CD4-positive, alpha-beta T cell treated with Interleukin-4 for 1 hour (primary cell): ENCODE data around the gene GOLT1B.
A peak's percentile ranks its signal among the peaks of the same experiment; 100 is the strongest.
"Not testable (repeated sequence)": the region's sequence is repeated elsewhere in the genome, so short reads cannot be mapped to it uniquely, and the experiment has no call there.

Source experiments
- DNase-seq, 2 donors: peaks; one replicate each; pipeline ENCODE4 v3.0.0-alpha.2; 2020 to 2022

GOLT1B gene

DNA sequence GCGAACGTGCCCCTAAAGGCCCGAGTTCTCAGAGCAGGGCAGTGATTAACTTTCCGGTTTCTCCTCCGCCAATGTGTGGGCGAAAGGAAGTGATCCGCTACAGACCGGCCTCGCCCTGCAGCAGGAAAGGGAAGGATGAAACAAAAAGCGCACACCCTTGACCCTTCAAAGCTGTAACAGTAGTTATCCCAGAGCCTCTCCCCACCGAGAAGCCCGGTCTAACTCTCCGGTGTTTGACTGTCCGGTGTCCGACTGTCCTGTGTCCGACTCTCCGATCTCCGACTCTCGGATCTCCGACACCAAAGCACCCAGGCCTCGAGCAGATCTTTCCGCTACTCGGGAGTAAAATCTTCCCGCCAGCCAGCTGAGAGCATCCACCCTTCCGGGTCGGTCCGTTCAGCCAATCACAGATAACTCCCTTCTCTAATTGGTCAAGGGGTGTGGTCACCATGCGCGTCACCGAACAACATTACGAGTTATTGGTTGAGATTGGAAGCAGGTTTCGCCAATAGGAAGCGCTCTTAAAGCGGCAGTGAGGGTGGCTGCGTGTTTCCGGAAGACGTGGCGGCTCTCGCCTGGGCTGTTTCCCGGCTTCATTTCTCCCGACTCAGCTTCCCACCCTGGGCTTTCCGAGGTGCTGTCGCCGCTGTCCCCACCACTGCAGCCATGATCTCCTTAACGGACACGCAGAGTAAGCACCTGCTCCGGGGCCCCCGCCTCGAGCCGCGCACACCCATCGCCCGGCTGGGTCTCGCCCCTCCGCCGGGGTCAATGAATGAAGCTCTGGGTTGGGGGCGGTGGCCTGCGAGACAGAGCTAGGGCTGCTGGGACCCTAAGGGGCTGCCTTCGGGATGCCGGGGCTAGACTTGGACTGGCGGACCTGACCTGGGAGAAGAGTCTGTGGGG lies at the start of gene GOLT1B, which contains the start of gene RECQL:
Gene GOLT1B (plus strand): TSS at position 532 of the 906 bp plus-strand sequence. CDS start 135 bp downstream, at position 667.
Gene RECQL (minus strand): TSS at position 378 of the 906 bp plus-strand sequence. CDS start 2,065 bp downstream, outside the sequence.
- DNase-seq, result peak; percentile 94 to 97

GRCh38 chr12:21453312-21453852 lies 48.2 kb upstream of the GOLT1B start:
- peak in 1 of 2 donors; percentile 58 for DNase-seq

DNA sequence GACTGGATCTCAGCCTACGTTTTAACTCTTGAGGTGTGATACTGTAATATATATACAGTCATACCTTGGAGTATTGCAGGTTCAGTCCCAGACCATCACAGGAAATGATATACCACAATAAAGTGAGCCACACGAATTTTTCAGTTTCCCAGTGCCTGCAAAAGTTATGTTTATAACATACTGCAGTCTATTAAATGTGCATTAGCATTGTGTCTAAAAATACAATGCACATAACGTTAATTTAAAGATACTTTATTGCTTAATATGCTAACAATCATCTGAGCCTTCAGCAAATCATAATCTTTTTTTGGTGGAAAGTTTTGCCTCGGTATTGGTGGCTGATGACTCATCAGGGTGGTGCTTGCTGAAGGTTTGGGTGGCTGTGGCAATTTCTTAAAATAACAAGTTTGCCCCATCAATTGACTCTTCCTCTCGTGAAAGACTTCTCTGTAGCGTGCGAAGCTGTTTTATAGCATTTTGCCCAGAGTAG lies 45.3 kb upstream of the GOLT1B start:
- peak; percentile 31 to 70 for DNase-seq

DNA sequence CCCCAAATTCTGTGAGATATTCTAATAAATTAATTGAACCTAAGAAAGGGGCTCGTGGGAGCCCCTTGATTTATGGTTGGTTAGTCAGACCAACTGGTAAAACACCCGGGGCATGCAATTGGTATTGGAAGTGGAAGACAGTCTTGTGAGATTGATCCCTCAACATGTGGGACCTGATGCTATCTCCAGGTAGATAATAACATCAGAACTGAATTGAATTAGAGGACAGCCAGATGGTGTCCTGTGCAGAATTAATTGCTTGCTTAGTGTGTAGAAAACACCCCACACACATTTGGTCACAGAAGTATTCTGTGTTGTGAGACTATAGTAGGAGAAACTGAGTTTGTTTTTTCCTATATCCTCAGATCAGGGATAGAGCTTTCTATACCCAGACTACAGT lies 42.1 kb upstream of the GOLT1B start:
- DNase-seq, result no peak

- not testable (repeated sequence) for DNase-seq
Observed at GRCh38 chr12:21467334-21467733, 34.3 kb upstream of the GOLT1B start.

DNA sequence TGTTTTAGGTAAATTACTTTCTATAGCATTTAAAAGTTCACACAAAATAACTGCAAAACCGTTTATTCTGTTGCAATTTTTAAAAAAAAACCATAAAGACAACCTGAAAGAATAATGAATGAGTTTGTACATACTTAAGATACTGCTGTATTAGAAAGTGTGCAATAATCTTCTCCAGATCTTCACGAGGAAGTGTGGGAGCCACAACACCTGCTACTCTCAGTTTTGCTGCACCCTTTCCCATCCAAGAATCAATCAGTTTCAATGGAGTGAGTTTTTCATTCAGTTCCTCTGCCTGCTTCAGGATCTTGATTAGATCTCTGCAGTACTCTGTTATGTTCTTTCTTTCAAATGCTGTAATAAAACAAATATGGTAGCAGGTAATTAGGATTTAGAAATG lies 30.3 kb upstream of the GOLT1B start:
- no peak for DNase-seq

- no peak for DNase-seq
Observed at GRCh38 chr12:21472197-21472823, 29.3 kb upstream of the GOLT1B start.

DNA sequence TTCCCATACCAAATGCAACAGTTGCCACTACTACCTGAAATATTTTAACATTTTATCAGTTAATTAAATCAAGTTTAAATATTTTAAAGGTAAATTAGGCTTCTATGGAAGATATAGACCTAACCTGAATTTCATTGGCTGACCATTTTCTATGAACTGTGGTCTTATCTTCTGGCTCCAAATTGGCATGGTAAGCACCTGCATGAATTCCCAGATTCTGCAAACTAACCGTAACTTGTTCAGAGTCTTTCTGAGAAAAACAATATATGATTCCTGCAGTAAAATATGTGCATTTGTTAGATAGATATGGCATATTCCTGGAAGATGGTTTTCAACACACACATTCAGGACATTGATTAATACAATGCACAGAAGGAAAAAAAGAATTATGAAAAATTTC lies 26.0 kb upstream of the GOLT1B start:
- DNase-seq, result no peak

DNA sequence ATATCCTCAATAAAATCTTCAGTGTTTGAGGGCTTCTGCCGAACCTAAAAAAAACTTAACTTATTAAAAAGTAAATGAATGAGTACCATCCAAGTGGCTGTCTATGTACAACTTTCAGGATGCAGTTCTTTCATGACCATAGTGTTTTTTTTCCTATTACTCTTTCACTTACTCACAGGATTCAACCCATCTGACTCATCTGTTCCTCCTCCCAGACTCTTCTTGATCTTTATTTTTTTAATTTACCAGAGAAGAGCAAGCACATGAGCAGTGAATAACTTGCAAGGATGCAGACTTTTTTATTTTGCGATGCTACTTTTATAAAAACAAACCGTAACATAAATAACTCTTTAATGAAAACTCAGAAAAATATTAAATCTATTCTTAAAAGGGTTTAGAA lies 24.6 kb upstream of the GOLT1B start:
- DNase-seq, result no peak

DNA sequence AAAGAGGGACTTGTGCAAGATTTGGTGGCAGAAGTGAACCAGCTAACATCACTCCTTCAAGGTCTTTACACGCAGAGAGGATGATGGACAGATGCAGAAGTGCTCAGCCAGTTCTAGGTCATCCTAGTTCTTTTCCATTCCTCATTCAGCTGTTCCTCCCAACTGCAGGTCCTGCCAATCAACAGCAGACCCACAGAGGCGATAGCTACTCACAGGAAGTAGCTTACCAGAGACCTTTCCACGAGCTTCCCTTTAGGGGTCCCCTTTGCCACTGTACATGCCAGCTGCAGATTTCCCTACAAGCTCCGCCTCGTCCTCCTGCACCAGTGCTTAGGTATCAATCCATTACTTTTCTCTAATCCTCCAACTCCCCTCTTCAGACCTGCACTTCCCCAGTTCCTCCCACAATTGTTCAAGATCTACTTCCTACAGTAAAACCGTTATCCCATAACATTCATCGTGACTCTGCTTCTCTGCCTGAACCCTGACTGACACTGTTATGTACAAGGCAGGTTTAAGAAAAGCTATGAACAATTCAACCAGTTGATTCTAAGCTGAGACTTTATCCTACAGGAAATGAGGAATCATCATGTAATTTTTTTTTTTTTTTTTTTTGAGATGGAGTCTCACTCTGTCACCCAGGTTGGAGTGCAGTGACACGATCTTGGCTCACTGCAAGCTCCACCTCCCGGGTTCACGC lies 22.7 kb upstream of the GOLT1B start:
- no peak for DNase-seq

DNA sequence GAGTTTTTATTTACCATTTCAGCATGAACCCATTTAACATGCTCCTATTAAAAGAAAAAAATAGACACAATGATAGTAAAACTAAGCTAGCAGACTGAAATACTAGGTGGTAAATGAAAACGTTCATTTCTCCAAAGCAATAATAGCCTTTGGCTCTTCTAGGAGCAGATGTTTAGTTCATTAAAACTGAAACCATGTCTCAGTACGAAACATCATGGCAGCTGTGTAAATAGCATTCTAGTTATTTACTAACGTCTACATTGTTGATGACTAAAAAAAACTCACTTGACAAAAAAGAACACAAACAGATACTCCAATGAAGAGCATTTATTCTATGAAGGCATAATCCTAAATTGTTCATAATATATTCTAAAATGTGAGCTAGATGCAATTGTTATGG lies 18.1 kb upstream of the GOLT1B start:
- DNase-seq, result no peak

DNA sequence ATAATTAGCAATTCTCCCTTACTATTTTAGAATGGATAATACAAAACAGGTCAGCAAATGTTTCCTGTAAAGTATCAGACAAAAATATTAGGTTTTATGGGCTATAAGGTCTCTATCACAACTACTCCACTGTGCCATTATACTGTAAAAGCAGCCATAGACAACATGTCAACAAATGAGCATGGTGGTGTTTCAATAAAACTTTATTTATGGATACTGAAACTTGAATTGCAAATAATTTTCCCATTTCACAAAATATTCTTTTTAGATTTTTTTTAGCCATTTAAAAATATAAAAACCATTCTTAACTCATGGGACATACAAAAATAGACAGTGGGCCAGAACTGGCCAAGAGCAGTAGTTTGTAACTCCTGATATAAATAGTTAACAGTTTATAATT lies 15.6 kb upstream of the GOLT1B start:
- no peak for DNase-seq

- DNase-seq, result no peak
Observed at GRCh38 chr12:21499765-21500164, 1.8 kb upstream of the GOLT1B start.

DNA sequence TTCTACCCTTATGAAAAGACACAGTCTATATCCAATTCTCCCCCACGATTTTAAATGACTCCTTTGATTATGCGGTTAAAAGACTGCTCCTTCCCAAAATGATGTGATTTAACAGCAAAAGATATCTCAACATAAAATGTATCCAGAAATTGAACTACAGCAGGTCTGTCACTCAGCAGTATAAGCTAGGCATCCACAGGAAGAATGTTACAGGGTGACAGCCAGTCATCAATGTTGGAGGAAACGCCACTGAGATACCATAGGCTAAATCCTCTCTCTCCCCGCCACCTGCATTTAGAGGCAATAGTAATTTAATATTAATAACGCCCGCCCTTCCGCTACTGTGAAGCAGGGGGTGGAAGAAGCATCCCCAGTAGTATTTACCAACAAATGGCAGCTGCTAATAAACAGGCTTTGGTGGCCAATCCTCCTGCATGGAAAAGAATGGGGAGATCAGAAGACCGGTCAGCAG lies 767 bp upstream of the GOLT1B start:
- DNase-seq, result no peak

- DNase-seq, result peak in 1 of 2 donors; percentile 45
Observed at GRCh38 chr12:21502164-21502496, 541 bp downstream of the GOLT1B start.

DNA sequence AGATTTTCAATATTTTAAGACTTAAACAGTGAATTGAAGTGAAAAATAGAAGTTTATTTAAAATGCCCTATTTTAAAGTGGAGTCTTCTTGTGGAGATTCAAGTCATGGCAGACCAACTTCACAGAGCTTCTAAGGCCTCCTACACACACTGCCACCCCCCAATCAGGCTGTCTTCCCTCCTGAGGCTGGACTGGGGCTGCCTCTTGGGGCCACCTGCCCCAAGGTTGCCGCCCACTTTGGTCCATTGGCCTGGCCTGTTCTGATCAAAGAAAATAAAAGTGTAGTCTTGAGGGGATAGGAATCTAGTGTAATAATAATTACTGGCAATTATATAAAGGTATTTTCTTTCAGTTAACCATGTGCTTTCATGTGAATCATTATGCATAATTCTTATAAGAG lies 1.3 kb downstream of the GOLT1B start:
- no peak for DNase-seq

DNA sequence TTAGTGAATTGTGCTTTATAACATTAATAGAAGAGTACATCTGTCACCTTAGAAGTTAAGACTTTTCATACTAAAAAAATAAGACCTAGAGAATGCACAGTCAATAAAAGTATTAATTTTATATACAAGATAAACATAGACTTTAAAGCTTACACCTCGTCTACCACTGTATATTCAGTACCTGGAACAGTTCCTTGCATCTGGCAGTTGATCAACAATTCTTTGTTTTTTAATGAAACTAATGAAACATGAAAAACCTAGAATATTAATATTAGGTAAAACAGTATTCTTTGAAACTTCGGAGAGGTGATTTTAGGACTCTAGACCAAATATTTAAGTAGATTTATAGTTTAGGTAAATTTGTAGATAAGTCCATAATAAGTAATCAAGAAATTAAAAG lies 4.3 kb downstream of the GOLT1B start:
- no peak for DNase-seq

GRCh38 chr12:21507849-21508248 lies 6.3 kb downstream of the GOLT1B start:
- no peak for DNase-seq

GRCh38 chr12:21509768-21510167 lies 8.2 kb downstream of the GOLT1B start:
- DNase-seq, result peak in 1 of 2 donors; percentile 54

- DNase-seq, result no peak
Observed at GRCh38 chr12:21516281-21516680, 14.7 kb downstream of the GOLT1B start.

- DNase-seq, result no peak
Observed at GRCh38 chr12:21518451-21518850, 16.9 kb downstream of the GOLT1B start.

DNA sequence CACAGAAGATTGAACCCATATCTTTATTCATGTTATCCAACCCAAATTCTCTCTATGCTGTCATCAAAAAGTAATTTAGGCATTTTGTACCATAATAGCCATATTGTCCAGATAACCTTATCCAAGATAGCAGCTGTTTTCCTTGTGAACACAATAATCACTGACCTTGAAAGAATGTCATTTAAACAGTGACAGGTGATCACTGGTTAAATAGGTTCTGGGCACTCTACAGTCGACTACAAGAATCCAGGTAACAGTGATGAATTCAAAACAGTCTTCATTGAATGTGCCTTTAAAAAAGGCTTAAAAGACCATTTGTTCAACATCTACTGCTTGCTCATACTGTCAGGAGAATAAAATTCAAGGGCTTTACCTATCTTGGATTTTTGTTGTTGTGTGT lies 20.0 kb downstream of the GOLT1B start:
- DNase-seq, result no peak

- no peak for DNase-seq
Observed at GRCh38 chr12:21523148-21523547, 21.6 kb downstream of the GOLT1B start.
